HK-2 (cell line): ENCODE measurements around the gene DENND1A.

Experiments
- DNase-seq: peaks from one replicate; pipeline ENCODE4 v3.0.0-alpha.2; 2018; ENCODE audit not compliant: unreplicated experiment

The DENND1A gene

DNA sequence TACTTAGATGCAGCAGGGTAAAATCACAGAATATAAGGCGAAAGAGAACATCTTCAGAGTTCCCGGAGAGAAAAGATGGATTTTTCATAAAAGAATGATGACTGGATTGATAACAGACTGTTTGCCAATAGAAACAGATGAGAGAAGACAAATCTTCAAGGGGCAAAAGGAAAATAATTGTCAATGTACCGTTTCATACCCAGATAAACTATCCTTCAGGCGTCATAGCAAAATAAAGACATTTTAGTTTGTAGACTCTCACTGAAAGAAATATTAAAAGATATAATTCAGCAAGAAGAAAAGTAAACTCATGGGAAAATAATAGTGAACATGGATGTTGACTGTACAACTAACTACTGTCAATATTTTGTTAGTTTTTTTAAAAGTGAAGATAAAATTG lies 399.7 kb downstream of the DENND1A start:
- no peak for DNase-seq

- no peak for DNase-seq
Observed at GRCh38 chr9:123528501-123528900, 401.4 kb downstream of the DENND1A start.

DNA sequence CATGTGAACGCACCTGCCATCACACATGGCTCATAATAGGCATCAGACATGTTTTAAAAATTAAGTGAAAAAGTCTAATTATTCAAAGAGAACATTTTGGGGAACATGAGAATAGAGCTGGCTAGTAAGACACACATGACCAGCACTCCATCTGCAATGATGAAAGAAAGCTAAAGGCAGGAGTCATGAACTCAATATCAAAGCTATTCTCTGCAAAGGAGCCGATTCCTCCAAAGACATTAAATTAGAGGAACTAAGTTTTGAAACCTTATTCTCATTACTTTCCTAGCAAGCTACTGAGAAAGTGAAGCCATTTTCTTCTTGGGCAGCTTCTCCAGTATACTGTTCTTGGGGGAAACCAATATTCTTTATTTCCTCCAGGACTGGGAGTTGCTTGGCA lies 401.9 kb downstream of the DENND1A start:
- DNase-seq, result no peak

DNA sequence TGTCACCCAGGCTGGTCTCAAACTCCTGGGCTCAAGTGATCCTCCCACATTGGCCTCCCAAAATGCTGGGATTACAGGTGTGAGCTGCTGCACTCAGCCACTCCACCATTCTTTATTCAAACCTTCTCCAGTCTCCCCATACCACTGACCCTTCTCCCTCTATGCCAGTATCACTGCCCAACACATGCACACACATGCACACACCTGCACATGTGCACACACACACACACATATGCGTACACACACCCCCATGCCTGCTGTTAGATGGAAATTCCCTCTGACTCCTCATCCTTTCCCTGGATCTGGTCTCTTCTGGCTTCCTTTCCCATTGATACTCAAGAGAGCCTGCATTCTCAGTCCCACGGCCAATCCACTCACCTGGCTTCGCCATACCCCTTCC lies 404.0 kb downstream of the DENND1A start:
- no peak for DNase-seq

DNA sequence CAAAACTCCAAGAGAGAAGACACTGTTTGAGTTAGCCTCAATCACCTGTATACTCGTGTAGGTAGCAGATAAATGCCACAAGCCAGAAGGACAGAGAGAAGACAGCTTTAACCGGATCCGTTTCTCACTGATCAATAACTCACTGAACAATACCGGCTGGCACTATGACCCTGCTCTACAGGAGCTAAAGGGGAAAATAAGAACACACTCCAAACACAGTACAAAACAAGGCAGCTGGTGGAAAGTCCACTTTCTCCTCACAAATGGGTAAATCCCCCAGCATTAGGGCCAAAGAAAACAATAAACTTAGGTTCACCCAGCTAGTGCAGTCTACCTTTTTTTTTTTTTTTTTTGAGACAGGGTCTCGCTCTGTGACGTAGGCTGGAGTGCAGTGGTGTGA lies 404.5 kb downstream of the DENND1A start:
- no peak for DNase-seq

- DNase-seq, result no peak
Observed at GRCh38 chr9:123524866-123525265, 405.1 kb downstream of the DENND1A start.

GRCh38 chr9:123523845-123524244 lies 406.1 kb downstream of the DENND1A start:
- no peak for DNase-seq

GRCh38 chr9:123523001-123523400 lies 406.9 kb downstream of the DENND1A start:
- no peak for DNase-seq

- no peak for DNase-seq
Observed at GRCh38 chr9:123522251-123522650, 407.7 kb downstream of the DENND1A start.

DNA sequence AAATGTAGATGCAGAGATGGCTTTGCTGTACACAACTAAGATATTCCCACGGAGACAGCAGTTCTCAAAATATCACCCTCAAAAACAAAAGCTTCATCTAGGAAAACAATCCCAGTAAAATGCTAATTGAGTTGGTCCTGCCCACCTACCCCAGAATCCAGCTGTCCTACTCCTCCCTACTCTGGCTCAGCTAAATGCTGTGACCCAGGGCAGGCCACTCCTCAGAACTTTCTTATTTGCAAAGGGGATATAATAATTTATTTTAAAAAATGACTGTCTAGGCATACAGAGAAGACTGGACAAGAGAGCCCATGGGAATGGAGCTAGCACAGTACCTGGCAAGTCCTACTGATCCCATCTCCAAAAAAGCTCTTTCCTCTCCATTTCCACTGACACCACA lies 411.6 kb downstream of the DENND1A start:
- DNase-seq, result no peak

- DNase-seq, result no peak
Observed at GRCh38 chr9:123517512-123517911, 412.4 kb downstream of the DENND1A start.

- DNase-seq, result no peak
Observed at GRCh38 chr9:123514766-123515165, 415.2 kb downstream of the DENND1A start.

DNA sequence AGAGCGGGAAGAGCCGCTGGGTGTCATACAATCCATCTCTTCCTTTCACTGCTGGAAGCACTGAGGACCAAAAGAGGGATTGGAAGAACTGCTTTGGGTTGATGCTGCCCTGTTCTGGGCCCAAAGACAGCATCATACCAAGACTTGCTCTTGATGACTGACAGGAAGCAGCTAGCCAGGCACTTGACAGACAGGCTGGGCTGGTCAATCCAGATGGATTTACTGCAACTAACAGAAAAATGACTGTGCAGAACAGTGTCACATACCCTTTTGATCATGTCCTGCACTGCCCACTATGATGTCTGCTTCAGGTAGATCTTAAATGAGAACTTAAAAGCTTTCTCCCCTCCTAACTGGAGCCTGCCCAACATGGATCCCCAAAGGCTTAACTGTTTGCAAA lies 416.4 kb downstream of the DENND1A start:
- DNase-seq, result no peak

DNA sequence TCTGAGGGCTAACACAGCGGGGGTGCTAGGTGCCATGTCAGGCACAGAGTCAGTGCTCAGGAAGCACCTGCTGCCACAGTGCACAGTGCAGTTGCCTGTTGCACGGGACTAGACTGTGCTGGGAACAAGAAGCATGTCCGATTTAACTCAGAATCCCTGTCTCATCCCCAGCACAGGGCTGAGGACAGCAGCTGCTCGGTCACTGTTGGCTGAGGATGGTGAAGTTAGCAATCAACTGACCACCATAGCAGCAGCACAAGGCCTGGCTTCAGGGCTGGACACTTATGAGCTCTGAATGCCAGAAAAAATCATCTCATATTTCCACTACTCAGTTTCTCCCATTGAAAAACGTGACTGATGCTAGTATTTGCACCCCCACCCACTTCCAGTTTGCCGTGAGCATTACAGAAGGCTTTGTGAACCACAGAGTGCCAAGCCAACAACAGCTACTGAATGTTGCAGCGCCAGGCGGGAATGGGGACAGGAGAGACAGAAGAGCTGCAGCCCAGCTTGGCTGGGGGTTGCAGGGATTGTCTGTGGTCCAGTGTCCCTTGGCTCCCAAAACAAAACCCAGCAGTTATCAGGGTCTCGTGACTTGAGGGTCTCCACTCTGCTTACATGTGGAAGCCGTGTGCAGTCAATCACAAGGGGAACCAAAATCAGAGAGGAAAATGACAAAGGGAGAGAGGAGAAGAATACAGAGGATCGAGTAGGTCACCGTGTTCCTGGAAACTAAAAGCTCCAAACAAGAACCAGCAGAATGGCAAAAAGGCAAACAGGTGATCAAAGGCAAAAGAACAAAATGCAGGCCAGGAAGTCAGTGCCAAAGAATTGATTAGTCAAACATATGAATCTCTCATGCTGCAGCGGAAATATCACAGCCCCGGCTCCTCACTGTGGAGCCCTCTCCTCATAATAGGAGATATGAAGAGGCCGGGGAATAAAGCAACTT lies 418.3 kb downstream of the DENND1A start:
- no peak for DNase-seq

DNA sequence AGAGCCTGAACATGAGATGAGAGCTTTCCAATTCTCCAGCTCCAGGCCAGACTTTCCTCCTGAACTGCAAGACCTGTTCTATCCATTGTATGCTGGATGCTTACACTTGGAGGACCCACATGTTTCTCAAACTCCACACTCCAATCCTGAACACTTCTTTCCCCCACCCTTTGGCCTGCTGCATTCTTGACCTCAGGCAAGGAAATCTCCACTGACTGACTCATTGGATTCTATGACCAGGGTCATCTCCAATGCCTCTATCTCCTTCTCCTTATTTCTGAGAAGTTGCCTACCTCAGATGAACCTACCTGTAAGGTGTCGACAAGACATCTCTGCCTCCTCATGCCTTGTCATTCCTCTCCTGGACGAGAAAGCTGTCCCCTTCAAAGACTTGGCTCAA lies 420.3 kb downstream of the DENND1A start:
- DNase-seq, result no peak

DNA sequence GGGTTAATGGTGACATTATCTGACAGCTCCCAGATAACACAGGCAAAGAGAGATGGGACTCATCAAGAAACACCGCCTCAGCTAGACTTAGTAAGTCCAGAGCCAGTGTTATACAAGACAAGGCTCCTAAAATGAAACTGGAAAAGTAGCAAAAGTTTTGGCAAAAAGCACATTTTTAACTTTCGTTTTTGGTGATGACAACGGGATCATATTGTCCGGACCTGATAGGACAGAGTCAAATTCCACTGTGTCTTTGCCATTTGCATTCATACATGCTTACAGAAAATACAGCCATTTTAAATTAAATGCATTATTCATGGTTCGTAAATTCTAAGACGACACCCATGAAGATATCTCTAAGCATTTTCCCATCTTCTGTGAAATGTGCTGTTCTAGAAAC lies 421.9 kb downstream of the DENND1A start:
- DNase-seq, result no peak

GRCh38 chr9:123505496-123505895 lies 424.4 kb downstream of the DENND1A start:
- DNase-seq, result no peak

DNA sequence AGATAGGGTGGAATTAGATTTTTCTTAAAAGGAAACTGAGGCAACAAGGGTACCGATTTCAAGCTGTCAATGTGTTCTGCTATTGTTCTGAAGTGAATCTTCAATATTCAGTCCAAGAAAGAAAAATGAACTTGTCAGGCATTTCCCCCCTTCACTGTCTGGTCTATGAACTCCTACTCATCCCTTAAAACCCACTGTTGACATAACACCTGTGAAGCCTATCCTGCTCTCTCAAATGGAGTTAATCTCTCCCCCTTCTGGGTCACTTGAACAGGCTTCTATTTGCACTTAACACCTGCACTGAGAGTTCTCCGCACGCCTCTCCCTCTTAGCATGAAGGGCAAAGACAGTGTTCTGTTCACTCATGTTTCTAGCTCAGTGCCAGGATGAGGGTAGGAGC lies 429.6 kb downstream of the DENND1A start:
- no peak for DNase-seq

GRCh38 chr9:123497830-123498229 lies 432.1 kb downstream of the DENND1A start:
- DNase-seq, result no peak

DNA sequence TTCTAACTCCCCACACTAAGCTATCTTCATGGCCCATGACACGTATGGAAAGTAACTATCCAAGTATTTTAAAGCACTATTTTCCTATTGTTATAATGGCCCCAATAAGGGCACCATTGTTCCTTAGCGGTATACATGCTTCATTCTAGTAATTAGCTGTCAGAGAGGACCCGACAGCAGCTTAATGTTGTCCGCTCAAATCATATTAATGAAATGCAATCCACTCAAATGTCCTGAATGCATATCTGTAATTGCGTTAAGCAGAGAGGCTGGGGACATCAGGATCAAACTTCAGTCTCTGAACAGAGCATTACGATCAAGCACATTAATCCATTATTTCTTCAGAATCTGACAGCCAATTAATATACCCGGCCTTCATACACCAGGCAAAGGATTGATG lies 434.2 kb downstream of the DENND1A start:
- DNase-seq, result no peak

- DNase-seq, result no peak
Observed at GRCh38 chr9:123493627-123494026, 436.3 kb downstream of the DENND1A start.

DNA sequence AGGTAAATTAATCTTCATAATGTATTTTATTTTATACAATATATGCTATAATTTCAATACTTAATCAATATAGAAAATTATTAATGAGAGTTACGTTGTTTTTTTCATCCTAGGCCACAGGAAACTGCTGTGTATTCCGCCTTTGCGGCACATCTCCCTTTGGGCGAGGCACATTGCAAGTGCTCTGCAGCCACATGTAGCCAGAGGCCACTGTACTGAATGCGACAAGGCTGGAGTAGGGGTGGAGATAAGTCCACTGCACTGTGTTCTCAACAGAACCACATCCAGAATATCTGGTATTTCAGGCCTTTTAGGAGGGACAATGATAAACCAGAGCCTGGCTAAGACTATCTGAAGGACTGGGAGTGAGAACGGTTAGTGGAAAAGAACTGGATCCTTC lies 439.2 kb downstream of the DENND1A start:
- no peak for DNase-seq

- no peak for DNase-seq
Observed at GRCh38 chr9:123488722-123489321, 441.1 kb downstream of the DENND1A start.
